NCI-H82 treated with DMSO at 0.1 percent for 48 hours (cell line): ENCODE data around the gene BPIFB3.

ENCODE experiments used
- DNase-seq: peaks from one replicate; lab custom pipeline; 2025; ENCODE audit not compliant: unreplicated experiment; lab: John Stamatoyannopoulos, UW

Gene BPIFB3

DNA sequence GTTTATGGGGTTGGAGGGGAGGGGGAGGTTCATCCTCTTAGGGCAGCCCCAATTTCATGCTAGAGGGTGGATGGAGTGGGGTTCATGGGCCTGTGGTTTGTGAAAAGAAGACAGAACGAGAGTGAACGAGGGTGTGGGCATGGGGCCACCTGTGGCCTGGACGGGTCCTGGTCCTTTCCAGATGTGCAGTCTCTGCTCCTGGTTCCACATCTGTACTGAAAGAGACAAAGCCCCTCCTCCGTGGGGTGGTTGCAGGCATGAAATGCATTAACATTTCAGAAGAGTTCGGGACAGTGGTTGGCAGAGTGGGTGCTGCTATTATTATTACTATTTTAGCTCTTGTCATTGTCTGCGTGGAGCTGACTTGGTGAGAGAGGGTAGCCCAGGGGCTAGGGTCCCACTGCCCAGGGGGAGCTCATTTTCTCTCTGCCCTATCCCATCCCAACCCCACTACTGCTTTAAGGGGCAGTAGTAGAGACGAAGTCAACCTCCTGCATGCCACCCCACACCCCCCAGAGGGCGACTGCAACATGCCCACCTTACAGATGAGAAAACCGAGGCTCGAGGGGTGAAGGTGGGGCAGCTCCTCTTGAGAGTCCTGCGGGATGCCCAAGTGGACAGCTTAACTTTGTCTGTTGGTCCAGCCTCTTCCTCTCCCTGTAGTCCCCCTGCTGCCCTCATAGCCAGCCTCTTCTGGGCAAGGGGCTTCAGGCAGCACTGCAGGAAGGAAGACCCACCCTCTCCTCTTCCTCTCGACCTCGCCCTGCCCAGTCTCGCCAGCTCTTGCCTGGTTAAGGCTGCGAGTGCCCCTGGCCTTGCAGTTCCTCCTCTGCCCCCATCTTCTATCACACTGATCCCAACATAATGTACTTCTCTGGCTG is 37.8 kb upstream of the BPIFB3 start:
- DNase-seq: no peak

DNA sequence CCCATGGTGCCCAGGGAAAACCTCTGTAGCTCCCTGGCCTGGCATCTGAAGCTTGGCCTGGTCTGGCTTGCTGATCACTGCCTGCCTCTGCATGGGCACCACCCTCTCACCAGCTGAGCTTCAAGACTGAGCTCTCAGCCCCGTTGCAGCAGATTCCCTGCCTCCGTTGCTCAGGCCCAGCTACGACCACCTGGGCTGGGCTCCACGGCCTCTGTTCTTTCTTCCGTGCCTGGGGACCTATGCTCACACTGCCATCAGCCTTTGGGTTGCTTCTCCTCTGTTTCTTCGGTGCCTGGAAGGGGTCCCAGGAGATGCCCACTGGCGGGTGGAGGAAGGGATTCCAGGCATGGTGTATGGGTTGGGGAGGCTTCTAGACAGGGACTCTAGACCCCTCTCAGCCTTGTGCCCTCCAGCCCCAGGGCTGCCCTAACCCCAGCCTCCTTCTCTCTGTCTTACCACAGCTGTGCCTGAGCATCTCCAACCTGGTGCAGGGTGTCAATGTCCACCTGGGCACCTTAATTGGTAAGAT is 37.1 kb upstream of the BPIFB3 start:
- DNase-seq: no peak

DNA sequence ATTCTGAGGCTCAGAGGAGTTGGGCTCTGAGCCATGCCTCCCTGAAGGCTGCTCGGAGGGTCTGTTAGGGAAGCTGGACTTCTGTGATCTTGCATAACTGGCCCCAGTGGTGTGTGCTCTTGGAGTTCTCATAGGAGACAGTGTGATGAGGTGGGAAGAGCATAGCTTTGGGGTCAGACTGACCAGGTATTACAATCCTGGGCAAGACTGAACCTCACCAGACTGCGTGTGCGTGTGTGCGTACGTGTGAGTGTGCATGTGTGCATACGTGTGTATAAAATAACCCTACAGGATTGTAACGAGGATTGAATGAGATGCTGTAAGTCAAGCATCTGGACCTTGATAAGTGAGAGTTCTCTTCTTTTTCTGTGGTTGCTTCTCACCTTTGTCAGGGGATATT is 36.2 kb upstream of the BPIFB3 start:
- no peak for DNase-seq

DNA sequence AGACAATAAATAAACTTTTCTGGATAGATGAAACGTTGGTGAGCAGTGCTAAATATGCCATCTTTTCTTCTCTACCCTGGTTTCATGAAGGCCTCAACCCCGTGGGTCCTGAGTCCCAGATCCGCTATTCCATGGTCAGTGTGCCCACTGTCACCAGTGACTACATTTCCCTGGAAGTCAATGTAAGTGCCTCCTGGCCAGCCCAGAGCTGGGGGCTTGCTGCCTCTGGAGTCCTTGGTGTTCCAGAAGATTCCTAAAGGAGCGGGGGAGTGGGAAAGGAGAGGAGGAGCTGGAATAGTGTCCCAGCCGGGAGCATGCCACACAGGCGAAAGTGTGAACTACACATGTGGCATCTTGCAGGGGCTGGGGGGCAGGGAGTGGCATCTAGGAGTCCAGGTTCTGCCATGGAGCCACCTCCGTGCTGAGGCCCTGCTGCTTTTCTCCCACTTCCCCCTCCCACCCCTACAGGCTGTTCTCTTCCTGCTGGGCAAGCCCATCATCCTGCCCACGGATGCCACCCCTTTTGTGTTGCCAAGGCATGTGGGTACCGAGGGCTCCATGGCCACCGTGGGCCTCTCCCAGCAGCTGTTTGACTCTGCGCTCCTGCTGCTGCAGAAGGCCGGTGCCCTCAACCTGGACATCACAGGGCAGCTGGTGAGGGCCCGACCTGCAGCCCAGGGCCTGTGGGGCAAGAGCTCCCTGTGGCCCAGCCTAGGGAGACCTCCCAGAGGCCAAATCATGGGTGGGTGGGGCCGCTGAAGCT is 35.4 kb upstream of the BPIFB3 start:
- no peak for DNase-seq

DNA sequence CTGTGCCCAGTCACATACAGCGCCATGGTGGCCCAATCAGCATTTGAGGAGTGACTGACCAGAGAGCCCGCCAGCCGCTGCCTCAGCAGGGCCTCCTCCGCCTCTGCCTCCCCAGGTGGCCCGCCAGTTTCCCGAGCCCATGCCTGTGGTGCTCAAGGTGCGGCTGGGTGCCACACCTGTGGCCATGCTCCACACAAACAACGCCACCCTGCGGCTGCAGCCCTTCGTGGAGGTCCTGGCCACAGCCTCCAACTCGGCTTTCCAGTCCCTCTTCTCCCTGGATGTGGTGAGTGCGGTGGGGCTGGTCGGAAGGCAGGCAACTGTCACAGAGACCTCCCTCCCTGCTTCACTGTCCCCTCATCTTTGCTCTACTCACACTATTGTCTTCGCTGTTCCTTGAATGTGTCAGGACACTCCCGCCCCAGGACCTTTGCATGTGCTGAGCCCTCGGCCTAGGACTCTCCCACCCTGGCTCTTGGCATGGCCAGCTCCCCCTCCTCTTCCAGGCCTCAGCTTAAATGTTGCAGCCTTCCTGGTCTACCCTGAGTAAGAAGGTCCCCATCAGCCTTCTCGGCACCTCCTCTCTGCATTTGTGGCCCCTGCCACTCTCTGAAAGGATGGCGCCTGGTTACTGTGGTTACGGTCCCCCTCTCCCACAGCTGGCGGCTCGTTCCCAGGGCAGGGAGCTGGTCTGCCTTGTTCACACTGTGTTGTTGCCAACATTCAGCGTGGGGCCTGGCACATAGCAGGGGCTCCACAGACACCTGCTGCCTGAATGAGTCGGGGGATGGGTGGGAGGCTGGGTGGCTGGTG is 34.0 kb upstream of the BPIFB3 start:
- DNase-seq: no peak

DNA sequence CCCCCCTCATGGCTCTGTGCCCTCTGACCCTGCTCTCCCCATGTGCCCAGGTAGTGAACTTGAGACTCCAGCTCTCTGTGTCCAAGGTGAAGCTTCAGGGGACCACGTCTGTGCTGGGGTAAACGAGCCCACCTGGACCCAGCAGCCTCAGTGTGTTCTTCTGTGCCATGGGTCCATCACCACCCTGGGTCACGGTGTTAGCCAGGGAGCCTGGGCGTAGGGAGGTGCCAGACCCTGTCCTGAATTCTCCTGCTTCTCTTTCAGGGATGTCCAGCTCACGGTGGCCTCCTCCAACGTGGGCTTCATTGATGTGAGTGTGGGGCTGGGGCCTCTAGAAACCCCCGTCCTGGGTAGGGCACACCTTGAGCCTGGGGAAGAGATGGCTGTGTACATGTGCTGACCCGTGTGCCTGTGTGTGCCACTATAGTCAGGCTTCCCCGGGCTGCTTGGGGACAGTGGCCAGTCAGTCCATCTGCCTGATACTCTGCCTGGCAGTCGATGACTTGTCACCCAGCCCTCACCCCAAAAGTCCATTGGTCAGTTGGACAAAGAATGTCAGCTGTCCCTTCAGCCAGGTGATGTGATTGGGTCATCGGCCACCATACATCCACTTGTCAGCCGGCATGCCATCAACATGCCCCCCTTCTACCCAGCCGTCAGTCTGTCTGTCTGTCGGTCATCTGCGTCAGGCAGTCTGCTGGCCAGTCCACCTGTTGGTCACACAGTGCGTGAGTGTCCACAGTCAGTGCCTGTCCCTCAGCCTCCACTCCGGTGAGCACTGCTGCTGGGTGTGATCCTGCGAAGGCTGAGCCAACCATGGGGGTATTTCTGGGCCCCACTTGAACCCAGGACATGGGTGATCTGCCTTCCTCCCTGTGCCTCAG is 33.2 kb upstream of the BPIFB3 start:
- no peak for DNase-seq

DNA sequence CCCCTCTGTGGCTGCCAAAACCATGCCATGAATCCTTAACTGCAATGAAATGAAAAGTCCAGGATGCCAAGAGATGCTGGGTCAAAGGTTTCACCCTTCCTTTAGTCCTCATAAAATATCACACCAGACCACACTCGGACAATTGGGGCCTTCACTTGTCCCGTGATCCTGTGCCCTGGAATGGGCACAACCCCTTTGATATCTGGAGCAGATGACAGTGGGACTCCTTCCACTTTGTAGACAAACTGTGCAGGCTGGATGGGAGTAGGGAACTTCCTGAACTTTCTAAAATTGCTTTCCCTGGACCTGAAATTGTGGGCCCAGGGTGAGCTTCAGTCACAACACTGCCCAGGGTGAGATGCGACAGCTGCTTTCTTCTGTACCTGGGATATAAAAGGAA is 31.8 kb upstream of the BPIFB3 start:
- no peak for DNase-seq

DNA sequence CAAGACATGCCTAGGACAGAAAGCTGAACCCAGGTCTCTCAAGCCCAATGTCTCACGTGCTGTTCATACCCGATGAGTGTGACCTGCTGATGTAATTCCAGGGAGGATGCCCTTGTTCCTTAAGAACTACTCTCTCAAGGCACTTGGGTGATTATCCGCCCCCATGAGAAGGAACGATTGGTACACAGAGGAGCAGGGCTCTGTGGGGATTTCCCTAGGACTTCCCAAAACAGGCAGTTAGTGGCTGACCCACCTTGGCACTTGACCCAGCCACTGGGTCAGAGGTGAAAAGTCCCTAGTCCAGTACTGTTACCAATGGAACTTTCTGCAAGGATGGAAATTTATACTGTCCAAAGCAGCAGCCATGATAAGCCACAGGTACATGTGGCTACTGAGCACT is 31.4 kb upstream of the BPIFB3 start:
- no peak for DNase-seq

DNA sequence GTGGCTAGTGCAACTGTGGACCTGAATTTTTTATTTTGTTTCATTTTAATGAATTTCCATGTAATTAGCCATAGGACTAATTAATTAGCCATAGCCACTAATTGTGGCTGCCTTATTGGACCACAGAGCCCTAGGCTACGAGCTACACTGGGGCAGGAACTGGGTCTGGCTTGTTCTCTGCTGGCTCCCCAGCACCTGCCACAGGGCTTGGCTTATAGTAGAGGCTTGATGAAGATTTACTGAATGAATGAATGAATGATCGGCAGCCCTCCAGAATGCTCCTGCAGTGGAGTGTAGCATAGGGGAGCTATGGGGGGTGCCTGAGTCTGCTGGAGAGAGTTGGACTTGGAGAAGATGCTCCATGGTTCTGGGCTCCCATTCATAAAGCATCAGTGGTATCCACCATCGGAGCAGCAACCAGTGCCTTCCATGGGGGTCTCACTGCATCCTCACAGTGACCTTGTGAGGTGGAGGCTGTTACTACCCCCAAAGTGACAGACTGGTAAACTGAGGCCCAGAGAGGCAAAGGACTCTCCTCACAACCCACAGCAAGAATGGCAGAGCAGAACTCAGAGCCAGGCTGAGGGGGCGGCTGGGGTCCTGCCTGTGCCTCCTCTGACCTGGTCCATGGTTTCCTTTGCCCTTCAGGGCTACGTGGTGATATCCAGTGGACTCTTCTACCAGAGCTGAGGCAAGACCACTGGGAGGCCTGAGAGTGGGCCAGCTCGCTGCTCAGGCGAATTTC is 30.8 kb upstream of the BPIFB3 start:
- no peak for DNase-seq

DNA sequence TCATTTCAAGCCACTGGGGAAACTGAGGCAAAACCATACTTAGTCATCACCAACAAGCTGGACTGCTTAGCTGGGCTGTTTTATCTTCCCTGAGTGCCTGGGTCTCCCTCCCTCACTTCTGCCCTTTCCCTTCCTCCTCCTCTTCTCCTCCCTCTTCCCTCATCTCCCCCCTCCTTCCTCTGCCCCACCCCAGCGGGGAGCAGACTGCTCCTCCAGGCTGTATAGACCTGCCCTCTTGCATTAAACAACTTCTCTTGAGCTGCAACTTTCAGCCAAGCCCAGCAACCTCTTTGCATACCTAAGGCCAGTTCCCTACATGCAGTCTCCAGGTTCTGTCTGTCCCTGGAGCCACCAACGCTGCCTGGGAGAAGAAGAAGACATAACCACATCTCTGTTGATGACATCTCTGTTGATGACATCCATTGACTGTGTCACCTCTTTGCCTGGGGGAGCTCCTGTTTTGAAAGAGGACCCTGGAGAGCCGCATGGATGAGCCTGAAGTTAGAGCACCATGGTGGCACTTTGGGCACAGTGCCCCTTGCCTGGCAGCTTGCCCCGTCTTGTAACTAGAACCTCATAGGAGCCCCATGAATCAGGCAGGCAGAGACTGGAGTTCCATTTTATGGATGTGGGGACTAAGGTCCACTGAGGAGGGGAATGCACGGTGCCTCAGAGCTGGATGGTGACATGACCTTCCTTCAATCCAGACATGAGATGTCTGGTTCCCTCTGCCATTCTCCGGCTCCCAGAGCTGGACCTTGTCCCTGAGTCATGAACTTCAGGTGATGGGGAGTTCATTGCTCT is 30.1 kb upstream of the BPIFB3 start:
- DNase-seq: no peak

DNA sequence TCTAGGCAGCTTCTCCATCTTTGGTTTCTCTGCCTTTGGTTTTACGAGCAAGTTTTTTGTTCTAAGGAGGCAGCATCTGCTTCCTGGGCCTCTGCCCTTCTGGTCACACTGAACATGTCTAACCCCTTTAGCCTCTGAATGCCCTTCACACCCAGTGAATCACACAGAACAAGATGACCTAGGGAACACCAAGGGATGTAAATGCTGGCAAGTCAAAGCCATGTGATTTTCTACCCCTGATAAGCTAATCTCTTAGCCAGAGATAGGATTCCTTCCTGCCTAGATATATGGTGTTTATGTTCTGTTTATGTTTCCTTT is 29.5 kb upstream of the BPIFB3 start:
- no peak for DNase-seq

DNA sequence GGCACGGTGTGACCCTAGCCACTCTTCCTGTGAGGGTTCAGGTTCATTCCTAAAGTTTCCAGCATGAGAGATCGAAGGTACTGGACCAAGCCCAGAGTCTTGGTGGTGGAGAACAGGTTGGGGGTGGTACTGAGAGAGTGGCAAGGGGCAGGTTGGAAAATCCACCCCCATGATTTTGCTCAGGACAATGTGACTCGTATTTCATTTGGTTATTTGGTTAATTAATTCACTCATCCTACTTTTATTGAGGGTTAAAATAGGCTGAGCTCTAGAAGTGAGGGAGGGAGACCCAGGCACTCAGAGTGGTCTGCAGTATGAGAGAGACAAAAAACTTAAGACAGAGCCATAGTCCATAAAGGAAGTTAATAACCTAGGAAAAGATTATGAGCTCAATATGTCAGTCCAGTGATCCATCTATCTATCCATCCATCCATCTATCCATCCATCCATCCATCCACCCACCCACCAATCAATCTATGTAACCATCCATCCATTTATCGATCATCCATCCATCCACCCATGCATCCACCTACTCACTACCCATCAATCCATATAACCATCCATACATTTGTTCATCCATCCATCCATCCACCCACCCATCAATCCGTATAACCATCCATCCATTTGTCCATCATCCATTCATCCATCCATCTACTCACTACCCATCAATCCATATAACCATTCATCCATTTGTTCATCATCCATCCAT is 28.9 kb upstream of the BPIFB3 start:
- DNase-seq: no peak

DNA sequence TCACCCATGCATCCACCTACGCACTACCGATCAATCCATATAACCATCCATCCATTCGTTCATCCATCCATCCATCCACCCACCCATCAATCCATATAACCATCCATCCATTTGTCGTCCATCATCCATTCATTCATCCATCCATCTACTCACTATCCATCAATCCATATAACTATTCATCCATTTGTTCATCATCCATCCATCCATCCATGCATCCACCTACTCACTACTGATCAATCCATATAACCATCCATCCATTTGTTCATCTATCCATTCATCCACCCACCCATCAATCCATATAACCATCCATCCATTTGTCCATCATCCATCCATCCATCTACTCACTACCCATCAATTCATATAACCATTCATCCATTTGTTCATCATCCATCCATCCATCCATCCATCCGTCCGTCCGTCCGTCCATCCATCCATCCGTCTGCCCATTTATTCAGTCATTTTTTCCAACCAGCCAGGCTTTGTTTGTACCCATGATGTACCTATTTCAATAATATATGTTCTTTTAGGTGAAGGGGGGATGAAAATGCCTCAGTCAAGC is 28.3 kb upstream of the BPIFB3 start:
- DNase-seq: no peak

DNA sequence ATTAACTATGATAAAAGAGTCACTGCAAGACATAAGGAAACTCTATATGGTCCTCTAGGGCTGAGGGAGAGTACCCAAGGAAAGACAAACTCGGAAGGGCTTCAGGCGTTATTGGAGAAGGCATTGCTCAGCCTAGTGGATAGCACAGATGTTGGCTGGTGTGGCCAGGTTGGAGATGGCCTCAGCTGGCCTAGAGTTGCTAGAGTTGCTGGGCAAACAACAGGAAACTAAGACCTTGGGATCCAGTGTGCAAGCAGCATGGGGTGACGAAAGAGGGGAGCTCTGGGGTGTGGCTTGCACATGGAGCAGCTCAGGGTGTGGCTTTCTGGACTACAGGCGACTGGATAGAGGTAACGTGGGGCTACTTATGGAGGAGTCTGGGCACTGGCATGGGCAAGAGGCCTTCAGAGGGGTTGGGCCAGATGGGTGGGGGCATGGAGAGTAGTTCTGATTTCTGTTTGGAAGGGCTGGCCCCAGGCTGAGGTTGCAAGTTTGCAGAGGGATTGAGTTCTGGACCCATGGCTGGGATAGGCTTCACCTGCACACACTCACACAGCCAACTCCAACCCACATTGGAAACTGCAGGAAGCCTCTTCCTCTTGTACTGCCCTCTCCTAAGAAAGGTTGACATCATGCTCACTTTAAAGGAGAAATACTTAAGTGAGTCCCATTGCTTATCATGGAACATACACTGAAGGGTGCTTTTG is 27.5 kb upstream of the BPIFB3 start:
- DNase-seq: no peak

DNA sequence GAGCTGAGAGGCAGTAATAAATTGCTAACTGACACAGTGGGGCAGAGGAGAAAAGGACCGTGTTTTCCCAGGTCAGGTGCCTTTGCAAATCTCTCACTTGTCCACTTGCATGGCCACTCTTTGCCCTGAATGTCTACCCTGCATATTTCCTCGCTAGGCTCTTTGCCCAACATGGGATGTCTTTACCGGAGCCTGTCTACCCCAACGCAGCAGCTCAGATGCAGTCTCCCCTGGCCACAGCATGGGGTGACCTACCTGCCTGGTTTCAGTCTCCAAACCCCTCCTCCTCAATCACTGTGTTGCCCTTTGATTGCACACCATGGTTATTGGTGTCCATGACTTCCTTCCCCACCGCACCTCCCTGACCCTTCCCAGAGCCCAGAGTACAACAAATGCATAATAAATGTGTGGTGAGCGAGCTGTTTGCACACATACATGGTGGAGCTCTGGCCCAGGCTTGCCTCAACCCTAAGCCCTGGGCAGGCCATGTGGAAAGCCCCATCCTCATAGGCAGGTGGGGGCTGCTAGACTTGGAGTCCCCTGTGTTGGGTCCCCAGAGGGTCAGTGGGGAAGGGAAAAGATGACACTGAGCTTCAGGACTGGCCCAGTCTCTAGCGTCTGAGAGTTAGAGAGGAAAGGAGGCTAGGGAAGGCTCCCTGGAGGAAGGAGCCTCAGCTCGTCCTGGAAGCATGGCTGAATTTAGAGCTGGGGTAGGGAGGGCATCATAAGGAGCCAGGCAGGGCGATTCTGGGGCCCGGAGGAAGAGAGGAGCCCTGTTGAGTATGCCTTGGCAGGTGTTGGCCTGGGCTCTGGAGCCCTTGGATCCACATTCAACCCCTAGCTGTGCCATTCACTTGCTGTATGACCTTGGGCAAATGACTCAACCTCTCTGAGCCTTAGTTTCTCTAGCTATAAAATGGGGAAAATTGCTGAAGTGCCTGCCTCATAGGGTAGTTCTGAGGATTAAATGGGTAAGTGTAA is 26.6 kb upstream of the BPIFB3 start:
- no peak for DNase-seq
